Neutrophil (primary cell): Measurements from ENCODE around the gene TRUB1.

Source experiments
- H3K27ac ChIP-seq: fragments of 200-600 bp; sonication (generic); 2 replicates; pipeline ENCODE4 v1.5.1; 2016; ENCODE audit warnings: mild to moderate bottlenecking, moderate library complexity
- H3K27me3 ChIP-seq: fragments of 200-600 bp; sonication (generic); 2 replicates; pipeline ENCODE4 v1.6.0; 2016; ENCODE audit warnings: mild to moderate bottlenecking
- H3K36me3 ChIP-seq: fragments of 200-600 bp; sonication (generic); 2 replicates; pipeline ENCODE4 v1.5.1; 2017
- H3K4me1 ChIP-seq, 2 experiments: fragments of 200-600 bp in 1 of 2; sonication (generic) in 1 of 2; 1 replicate in 1 of 2; 2 replicates in 1 of 2; pipeline versions ENCODE4 v1.5.1 to v1.6.1; 2013 to 2016; ENCODE audit warnings: low read depth in 1 of 2, low read length in 1 of 2, mild to moderate bottlenecking in 1 of 2, moderate library complexity in 1 of 2; ENCODE audit not compliant: control insufficient read depth in 1 of 2, insufficient read depth in 1 of 2
- H3K4me3 ChIP-seq, 2 experiments: fragments of 200-600 bp in 1 of 2; sonication (generic) in 1 of 2; 1 replicate in 1 of 2; 2 replicates in 1 of 2; pipeline ENCODE4 v1.5.1; 2013 to 2016; ENCODE audit warnings: low read depth in 1 of 2, low read length in 1 of 2, mild to moderate bottlenecking in 1 of 2, moderate library complexity in 1 of 2
- H3K9me3 ChIP-seq: fragments of 200-600 bp; sonication (generic); 2 replicates; pipeline ENCODE4 v1.5.1; 2016
- TF ChIP-seq, protein P1 (sequence below): fragments of 200-600 bp; sonication (generic); IDR thresholded peaks from 2 replicates; pipeline ENCODE4 v1.5.1; 2016; ENCODE audit warnings: antibody characterized with exemption

TRUB1 gene

DNA sequence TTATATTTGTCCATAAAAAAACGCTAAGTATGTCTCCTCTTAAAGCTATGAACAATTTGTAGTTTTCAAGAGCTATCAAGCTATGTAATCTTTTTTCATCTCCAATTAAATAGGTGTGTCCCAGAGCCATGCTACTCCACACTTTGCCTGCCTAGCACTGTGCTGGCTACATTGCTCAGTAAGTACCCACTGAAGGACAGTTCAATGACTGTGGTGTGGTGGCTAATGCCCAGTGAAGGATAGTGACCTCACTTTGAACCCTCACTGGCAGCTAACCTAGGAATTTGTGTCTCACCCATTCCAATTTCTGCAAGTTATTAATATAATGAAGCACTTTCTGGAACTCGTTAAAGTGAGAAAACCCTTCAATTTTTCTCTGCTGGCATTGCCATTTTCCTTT is 14.4 kb upstream of the TRUB1 start:
- H3K27ac ChIP-seq, result no peak overlapping the region
- no peaks in the 10 kb centered on the region for H3K9me3 ChIP-seq
- TF ChIP-seq, protein P1, sequence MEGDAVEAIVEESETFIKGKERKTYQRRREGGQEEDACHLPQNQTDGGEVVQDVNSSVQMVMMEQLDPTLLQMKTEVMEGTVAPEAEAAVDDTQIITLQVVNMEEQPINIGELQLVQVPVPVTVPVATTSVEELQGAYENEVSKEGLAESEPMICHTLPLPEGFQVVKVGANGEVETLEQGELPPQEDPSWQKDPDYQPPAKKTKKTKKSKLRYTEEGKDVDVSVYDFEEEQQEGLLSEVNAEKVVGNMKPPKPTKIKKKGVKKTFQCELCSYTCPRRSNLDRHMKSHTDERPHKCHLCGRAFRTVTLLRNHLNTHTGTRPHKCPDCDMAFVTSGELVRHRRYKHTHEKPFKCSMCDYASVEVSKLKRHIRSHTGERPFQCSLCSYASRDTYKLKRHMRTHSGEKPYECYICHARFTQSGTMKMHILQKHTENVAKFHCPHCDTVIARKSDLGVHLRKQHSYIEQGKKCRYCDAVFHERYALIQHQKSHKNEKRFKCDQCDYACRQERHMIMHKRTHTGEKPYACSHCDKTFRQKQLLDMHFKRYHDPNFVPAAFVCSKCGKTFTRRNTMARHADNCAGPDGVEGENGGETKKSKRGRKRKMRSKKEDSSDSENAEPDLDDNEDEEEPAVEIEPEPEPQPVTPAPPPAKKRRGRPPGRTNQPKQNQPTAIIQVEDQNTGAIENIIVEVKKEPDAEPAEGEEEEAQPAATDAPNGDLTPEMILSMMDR, result no peak
- peaks cover 12% of the 10 kb centered on the region for H3K27me3 ChIP-seq
- no peaks in the 10 kb centered on the region for H3K36me3 ChIP-seq
- no peaks in the 10 kb centered on the region for H3K4me1 ChIP-seq
- no peak overlapping the region for H3K4me3 ChIP-seq

DNA sequence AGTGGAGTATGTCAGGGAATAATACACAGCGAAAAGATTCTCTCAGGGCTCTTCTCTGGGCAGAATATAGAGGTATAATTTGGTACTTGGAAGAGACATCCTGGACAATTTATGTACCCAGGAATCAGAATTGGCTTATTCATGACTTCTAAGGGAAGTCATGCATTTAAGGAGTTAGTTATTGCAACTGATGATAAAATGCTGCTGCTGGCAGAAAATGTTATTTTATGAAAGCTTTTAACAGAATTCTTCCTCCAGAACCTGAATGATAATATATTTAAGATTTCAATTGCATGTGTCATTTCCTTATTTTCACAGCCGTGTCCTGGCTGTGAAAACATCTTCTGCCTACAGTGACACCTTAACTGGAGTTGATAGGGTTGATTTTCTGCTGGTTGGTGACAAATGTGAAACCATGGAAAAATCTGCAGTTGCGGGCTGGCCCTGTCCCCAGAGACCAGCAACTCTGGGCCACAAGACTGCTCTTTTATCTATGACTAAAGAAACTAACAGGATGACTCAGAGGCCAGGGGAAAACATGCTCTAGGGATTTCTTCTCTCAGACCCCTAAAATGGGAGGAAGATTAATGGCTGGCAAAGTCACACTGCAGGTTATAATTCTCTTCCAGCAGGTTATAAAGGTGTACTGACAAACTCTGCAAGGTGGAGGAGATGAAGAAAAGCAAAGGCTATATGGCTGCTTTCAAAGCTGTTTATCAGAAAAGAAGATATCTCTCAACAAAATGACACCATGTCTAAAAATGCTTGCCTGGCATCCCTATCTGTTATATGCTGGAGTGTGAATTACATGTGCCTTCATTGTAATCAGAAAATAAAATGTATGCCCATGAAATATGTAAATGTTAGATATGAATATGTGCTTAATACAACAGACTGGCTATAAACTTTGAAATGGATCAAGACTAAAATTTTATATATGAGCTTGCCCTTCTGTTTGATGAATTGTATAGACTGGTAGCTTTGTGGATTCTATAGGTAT is 12.1 kb upstream of the TRUB1 start:
- Histone ChIP-seq H3K36me3 (no peaks in the 10 kb centered on the region), H3K9me3 (no peaks in the 10 kb centered on the region), H3K4me3 (no peak overlapping the region), H3K27me3 (peaks cover 12% of the 10 kb centered on the region), H3K4me1 (no peaks in the 10 kb centered on the region), H3K27ac (no peak overlapping the region)
- TF ChIP-seq, protein P1, result no peak

DNA sequence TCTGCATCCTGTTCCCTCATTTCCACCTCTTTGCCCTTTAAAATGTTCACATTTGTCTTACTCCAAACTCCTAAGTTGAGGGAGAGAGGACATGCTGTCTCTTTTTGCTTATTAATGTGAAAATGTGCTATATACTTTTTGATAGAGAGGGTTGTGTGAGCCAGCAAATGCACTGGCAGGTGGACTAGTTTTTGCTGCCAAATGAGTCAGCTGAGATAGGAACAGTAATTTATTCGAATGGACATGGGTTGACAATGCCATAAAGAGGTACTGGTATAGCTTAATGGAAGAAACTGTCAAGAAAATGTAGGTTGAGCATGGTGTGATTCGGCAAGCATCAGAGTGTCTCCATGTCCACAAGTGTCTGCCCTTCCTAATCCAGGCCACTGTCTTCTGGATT is 9.2 kb upstream of the TRUB1 start:
- no peak overlapping the region for H3K27ac ChIP-seq
- no peak overlapping the region for H3K4me3 ChIP-seq
- no peaks in the 10 kb centered on the region for H3K4me1 ChIP-seq
- TF ChIP-seq, protein P1, result no peak
- no peaks in the 10 kb centered on the region for H3K9me3 ChIP-seq
- peaks cover 6% of the 10 kb centered on the region for H3K27me3 ChIP-seq
- H3K36me3 ChIP-seq, result no peaks in the 10 kb centered on the region

DNA sequence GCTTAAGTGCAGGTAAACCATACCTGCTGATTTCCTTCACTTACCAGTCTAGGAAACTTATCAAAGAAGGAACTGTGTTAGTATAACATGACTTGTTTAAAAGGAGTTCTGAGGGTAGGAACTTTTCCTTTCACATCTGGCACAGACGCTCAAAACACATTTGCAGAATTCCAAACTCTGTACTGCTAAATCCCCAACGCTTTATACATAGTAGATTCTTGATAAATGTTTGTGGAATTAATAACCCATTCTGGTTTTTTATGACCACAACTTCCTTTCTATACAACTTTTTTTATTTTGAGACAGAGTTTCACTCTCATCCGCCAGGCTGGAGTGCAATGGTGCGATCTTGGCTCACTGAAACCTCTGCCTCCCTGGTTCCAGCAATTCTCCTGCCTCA is 7.7 kb upstream of the TRUB1 start:
- H3K4me3 ChIP-seq, result no peak overlapping the region
- no peaks in the 10 kb centered on the region for H3K36me3 ChIP-seq
- H3K27ac ChIP-seq, result no peak overlapping the region
- TF ChIP-seq, protein P1, result no peak
- no peaks in the 10 kb centered on the region for H3K4me1 ChIP-seq
- H3K27me3 ChIP-seq, result peaks cover 6% of the 10 kb centered on the region
- H3K9me3 ChIP-seq, result no peaks in the 10 kb centered on the region

DNA sequence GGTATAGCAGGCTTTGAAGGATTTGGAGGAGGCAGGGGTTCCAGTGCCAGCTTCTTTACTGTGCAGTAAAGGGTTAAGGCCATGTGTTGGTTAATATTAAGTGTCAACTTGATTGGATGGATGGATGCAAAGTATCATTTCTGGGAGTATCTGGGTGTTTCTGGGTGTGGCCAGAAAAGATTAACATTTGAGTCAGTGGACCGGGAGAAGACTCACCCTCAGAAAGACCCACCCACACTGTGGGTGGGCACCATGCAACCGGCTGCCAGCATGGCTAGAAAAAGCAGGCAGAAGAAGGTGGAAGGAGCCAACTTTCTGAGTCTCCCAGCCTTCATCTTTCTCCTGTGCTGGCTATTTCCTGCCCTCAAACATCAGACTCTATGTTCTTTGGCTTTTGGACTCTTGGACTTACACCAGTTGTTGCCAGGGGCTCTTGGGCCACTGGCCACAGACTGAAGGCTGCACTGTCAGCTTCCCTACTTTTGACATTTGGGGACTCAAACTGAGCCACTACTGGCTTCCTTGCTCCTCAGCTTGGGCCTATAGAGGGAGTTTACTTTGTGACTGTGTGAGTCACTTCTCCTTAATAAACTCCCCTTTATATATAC is 6.8 kb upstream of the TRUB1 start:
- no peaks in the 10 kb centered on the region for H3K4me1 ChIP-seq
- H3K4me3 ChIP-seq, result no peak overlapping the region
- TF ChIP-seq, protein P1, result no peak
- peaks cover 2% of the 10 kb centered on the region for H3K27me3 ChIP-seq
- no peaks in the 10 kb centered on the region for H3K36me3 ChIP-seq
- H3K9me3 ChIP-seq, result no peaks in the 10 kb centered on the region
- no peak overlapping the region for H3K27ac ChIP-seq
